Left lung (tissue), 10 donors: ENCODE data around the gene NDUFAF8. TPM values are rescaled to one million over a fixed set of nuclear protein-coding genes. Genes with fewer than 3 reads are reported as not detected.

Experiments
- ATAC-seq: fragments of 200-7000 bp; cut with Tn5 transposase; one replicate; pipeline ENCODE4 v1.9.1; 2020; ENCODE audit warnings: moderate library complexity
- DNase-seq, 4 donors: peaks; one replicate each; pipeline ENCODE4 v3.0.0-alpha.2; 2013 to 2020
- H3K27ac ChIP-seq, 2 donors: fragments of 200-600 bp; sonication (generic) in 1 of 2; one replicate each; pipeline versions ENCODE4 v1.5.0 to v1.8.0; 2020 to 2021
- H3K27me3 ChIP-seq, 2 donors: fragments of 200-600 bp; sonication (generic) in 1 of 2; one replicate each; pipeline versions ENCODE4 v1.5.0 to v1.8.0; 2020 to 2021
- H3K36me3 ChIP-seq, 2 donors: fragments of 200-600 bp; sonication (generic) in 1 of 2; one replicate each; pipeline versions ENCODE4 v1.5.0 to v1.8.0; 2020 to 2021
- H3K4me1 ChIP-seq, 2 donors: fragments of 200-600 bp; one replicate each; pipeline ENCODE4 v1.8.0; 2021
- H3K4me3 ChIP-seq, 2 donors: fragments of 200-600 bp; sonication (generic) in 1 of 2; one replicate each; pipeline versions ENCODE4 v1.5.0 to v1.8.0; 2020 to 2021; ENCODE audit warnings: mild to moderate bottlenecking in 1 of 2
- H3K9me3 ChIP-seq, 2 donors: fragments of 200-600 bp; sonication (generic) in 1 of 2; one replicate each; pipeline versions ENCODE4 v1.5.0 to v1.8.0; 2020 to 2021
- intact Hi-C, 2 donors: fragments of 100-400 bp; cut with DNase I; formaldehyde crosslinking; loops; one replicate each; pipeline versions ENCODE4 v1.11.2 to v1.14.2; 2022
- polyA plus RNA-seq, 6 donors: library from polyadenylated mRNA; unstranded; fragments of 120-200 nt; gene quantifications; one replicate each; pipeline ENCODE4 v1.2.1, GENCODE V29; 2013; ENCODE audit not compliant: insufficient read length in 6 of 6
- total RNA-seq, 2 donors: library from RNA; stranded (reverse); fragmentation: NEBNext Ultra II Directional; extraction: Animal tissue kit (Norgen Biotek cat#: 25700); gene quantifications; one replicate each; pipeline ENCODE4 v1.2.1, GENCODE V29; 2021
- TF ChIP-seq, protein P1 (sequence below), 2 donors: fragments of 200-600 bp; sonication (generic) in 1 of 2; IDR thresholded peaks; one replicate each; pipeline versions ENCODE4 v1.5.0 to v1.8.0; 2021; ENCODE audit warnings: antibody characterized with exemption in 2 of 2
- donor health status: DM: no; HTN: yes; CAD: no.
- donor health status: DM: no; HTN: no; CAD: no.

NDUFAF8 gene
- total and polyA plus RNA-seq, 8 donors = 27.5 to 48.0 (median 39.1) TPM

GRCh38 chr17:81285179-81285878 lies 46.2 kb downstream of the NDUFAF8 start:
- DNase-seq (peak in 3 of 4 donors; percentile 27 to 96 (median 89)), ATAC-seq (peak; percentile 89)
- peaks cover 0 to 78% of the 10 kb centered on the region in 2 donors for H3K36me3 ChIP-seq
- H3K4me3 ChIP-seq = peak overlapping the region; percentile 8 to 43
- no peaks in the 10 kb centered on the region for H3K27me3 ChIP-seq
- H3K4me1 ChIP-seq = peaks cover 3 to 50% of the 10 kb centered on the region in 2 donors
- TF ChIP-seq, protein P1, sequence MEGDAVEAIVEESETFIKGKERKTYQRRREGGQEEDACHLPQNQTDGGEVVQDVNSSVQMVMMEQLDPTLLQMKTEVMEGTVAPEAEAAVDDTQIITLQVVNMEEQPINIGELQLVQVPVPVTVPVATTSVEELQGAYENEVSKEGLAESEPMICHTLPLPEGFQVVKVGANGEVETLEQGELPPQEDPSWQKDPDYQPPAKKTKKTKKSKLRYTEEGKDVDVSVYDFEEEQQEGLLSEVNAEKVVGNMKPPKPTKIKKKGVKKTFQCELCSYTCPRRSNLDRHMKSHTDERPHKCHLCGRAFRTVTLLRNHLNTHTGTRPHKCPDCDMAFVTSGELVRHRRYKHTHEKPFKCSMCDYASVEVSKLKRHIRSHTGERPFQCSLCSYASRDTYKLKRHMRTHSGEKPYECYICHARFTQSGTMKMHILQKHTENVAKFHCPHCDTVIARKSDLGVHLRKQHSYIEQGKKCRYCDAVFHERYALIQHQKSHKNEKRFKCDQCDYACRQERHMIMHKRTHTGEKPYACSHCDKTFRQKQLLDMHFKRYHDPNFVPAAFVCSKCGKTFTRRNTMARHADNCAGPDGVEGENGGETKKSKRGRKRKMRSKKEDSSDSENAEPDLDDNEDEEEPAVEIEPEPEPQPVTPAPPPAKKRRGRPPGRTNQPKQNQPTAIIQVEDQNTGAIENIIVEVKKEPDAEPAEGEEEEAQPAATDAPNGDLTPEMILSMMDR (IDR thresholded peaks at IDR 0.05) = no peak
- intact Hi-C loops = no loop called here
- peak overlapping the region; percentile 81 to 89 for H3K27ac ChIP-seq
- H3K9me3 ChIP-seq = no peaks in the 10 kb centered on the region

- Histone ChIP-seq H3K27ac (peak overlapping the region; percentile 81 to 89), H3K27me3 (no peaks in the 10 kb centered on the region), H3K4me3 (peak overlapping the region in 1 of 2 donors; percentile 43), H3K36me3 (peaks cover 0 to 73% of the 10 kb centered on the region in 2 donors), H3K9me3 (no peaks in the 10 kb centered on the region), H3K4me1 (peaks cover 3 to 56% of the 10 kb centered on the region in 2 donors)
- DNase-seq (peak in 1 of 4 donors; percentile 56), ATAC-seq (no peak)
- intact Hi-C loops = no loop called here
- TF ChIP-seq, protein P1 (IDR thresholded peaks at IDR 0.05) = no peak
Measured at GRCh38 chr17:81285894-81286293, 46.8 kb downstream of the NDUFAF8 start.

GRCh38 chr17:81286491-81287145 lies 47.5 kb downstream of the NDUFAF8 start:
- intact Hi-C loops = no loop called here
- TF ChIP-seq, protein P1 (IDR thresholded peaks at IDR 0.05) = no peak

GRCh38 chr17:81287152-81287551 lies 48.0 kb downstream of the NDUFAF8 start:
- peaks cover 3 to 68% of the 10 kb centered on the region in 2 donors for H3K4me1 ChIP-seq
- peak overlapping the region in 1 of 2 donors; percentile 89 for H3K27ac ChIP-seq
- no peaks in the 10 kb centered on the region for H3K9me3 ChIP-seq
- ATAC-seq (no peak), DNase-seq (peak in 1 of 4 donors; percentile 69)
- no peaks in the 10 kb centered on the region for H3K27me3 ChIP-seq
- H3K36me3 ChIP-seq = peaks cover 0 to 60% of the 10 kb centered on the region in 2 donors
- intact Hi-C loops = no loop called here
- TF ChIP-seq, protein P1 (IDR thresholded peaks at IDR 0.05) = no peak
- no peak overlapping the region for H3K4me3 ChIP-seq

More at GRCh38 chr17:81286491-81287145, 47.5 kb downstream of the NDUFAF8 start:
- no peak for ATAC-seq
- DNase-seq = peak in 1 of 4 donors; percentile 75
- no peaks in the 10 kb centered on the region for H3K27me3 ChIP-seq
- peak overlapping the region; percentile 81 to 89 for H3K27ac ChIP-seq
- H3K9me3 ChIP-seq = no peaks in the 10 kb centered on the region
- peaks cover 3 to 63% of the 10 kb centered on the region in 2 donors for H3K4me1 ChIP-seq
- peak overlapping the region in 1 of 2 donors; percentile 43 for H3K4me3 ChIP-seq
- peaks cover 0 to 66% of the 10 kb centered on the region in 2 donors for H3K36me3 ChIP-seq
